Measurements from ENCODE around the gene WNT7B.

DNA sequence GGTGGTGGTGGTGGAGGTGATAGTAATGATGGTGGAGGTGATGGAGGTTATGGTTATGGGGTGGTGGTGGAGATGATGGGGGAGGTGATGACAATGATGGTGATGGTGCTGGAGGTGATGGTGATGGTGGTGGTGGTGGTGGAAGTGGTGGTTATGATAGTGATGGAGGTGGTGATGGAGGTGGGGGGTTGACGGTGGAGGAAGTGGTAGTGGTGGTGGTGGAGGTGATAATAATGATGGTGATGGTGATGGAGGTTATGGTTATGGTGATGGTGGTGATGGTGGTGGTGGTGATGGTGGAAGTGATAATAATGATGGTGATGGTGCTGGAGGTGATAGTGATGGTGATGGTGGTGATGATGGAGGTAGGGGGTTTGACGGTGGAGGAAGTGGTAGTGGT is 16.9 kb upstream of the WNT7B start:
- TF ChIP-seq, protein P1, sequence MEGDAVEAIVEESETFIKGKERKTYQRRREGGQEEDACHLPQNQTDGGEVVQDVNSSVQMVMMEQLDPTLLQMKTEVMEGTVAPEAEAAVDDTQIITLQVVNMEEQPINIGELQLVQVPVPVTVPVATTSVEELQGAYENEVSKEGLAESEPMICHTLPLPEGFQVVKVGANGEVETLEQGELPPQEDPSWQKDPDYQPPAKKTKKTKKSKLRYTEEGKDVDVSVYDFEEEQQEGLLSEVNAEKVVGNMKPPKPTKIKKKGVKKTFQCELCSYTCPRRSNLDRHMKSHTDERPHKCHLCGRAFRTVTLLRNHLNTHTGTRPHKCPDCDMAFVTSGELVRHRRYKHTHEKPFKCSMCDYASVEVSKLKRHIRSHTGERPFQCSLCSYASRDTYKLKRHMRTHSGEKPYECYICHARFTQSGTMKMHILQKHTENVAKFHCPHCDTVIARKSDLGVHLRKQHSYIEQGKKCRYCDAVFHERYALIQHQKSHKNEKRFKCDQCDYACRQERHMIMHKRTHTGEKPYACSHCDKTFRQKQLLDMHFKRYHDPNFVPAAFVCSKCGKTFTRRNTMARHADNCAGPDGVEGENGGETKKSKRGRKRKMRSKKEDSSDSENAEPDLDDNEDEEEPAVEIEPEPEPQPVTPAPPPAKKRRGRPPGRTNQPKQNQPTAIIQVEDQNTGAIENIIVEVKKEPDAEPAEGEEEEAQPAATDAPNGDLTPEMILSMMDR (conservative IDR thresholded peaks at IDR 0.05; ENCODE audit: low read length) = no peak
- no peak for TF ChIP-seq EZH2phosphoT487 (IDR thresholded peaks at IDR 0.05; ENCODE audit: borderline replicate concordance)

Data from Loucy (cell line).